ENCODE measurements around the gene SEC16A.

The SEC16A gene

GRCh38 chr9:136453326-136453725, 29.5 kb downstream of the SEC16A start:
- no peak for TF ChIP-seq TAF1 (IDR thresholded peaks at IDR 0.05; ENCODE audit: borderline replicate concordance, insufficient read depth, low read length)
- no peak for TF ChIP-seq SIN3A (IDR thresholded peaks at IDR 0.05; ENCODE audit: borderline replicate concordance, insufficient read depth, low read length)
- TF ChIP-seq FOXP2 (optimal IDR thresholded peaks at IDR 0.05; ENCODE audit: borderline replicate concordance, extremely low read depth, extremely low read length, insufficient read depth), result no peak
- no peak for TF ChIP-seq REST (IDR thresholded peaks at IDR 0.05; ENCODE audit: insufficient read depth in 1 of 2, low read depth in 2 of 2, low read length in 2 of 2)
- TF ChIP-seq POLR2AphosphoS5 (IDR thresholded peaks at IDR 0.05; ENCODE audit: low read depth, low read length), result no peak

GRCh38 chr9:136451221-136451877, 31.5 kb downstream of the SEC16A start:
- TF ChIP-seq REST (IDR thresholded peaks at IDR 0.05; ENCODE audit: insufficient read depth in 1 of 2, low read depth in 2 of 2, low read length in 2 of 2) (no peak), FOXP2 (optimal IDR thresholded peaks at IDR 0.05; ENCODE audit: borderline replicate concordance, extremely low read depth, extremely low read length, insufficient read depth) (no peak), TAF1 (IDR thresholded peaks at IDR 0.05; ENCODE audit: borderline replicate concordance, insufficient read depth, low read length) (no peak), SIN3A (IDR thresholded peaks at IDR 0.05; ENCODE audit: borderline replicate concordance, insufficient read depth, low read length) (no peak), POLR2AphosphoS5 (IDR thresholded peaks at IDR 0.05; ENCODE audit: low read depth, low read length) (no peak)

GRCh38 chr9:136448655-136449054, 34.2 kb downstream of the SEC16A start:
- TF ChIP-seq FOXP2 (optimal IDR thresholded peaks at IDR 0.05; ENCODE audit: borderline replicate concordance, extremely low read depth, extremely low read length, insufficient read depth) (no peak), SIN3A (IDR thresholded peaks at IDR 0.05; ENCODE audit: borderline replicate concordance, insufficient read depth, low read length) (no peak), POLR2AphosphoS5 (IDR thresholded peaks at IDR 0.05; ENCODE audit: low read depth, low read length) (no peak), TAF1 (IDR thresholded peaks at IDR 0.05; ENCODE audit: borderline replicate concordance, insufficient read depth, low read length) (no peak), REST (IDR thresholded peaks at IDR 0.05; ENCODE audit: insufficient read depth in 1 of 2, low read depth in 2 of 2, low read length in 2 of 2) (no peak)

- TF ChIP-seq FOXP2 (optimal IDR thresholded peaks at IDR 0.05; ENCODE audit: borderline replicate concordance, extremely low read depth, extremely low read length, insufficient read depth) (no peak), TAF1 (IDR thresholded peaks at IDR 0.05; ENCODE audit: borderline replicate concordance, insufficient read depth, low read length) (no peak), REST (IDR thresholded peaks at IDR 0.05; ENCODE audit: insufficient read depth in 1 of 2, low read depth in 2 of 2, low read length in 2 of 2) (no peak), SIN3A (IDR thresholded peaks at IDR 0.05; ENCODE audit: borderline replicate concordance, insufficient read depth, low read length) (no peak), POLR2AphosphoS5 (IDR thresholded peaks at IDR 0.05; ENCODE audit: low read depth, low read length) (no peak)
Observed at GRCh38 chr9:136447173-136447778, 35.6 kb downstream of the SEC16A start.

All from PFSK-1 (cell line).